ENCODE measurements around the gene ACKR4.
A peak's percentile ranks its signal among the peaks of the same experiment; 100 is the strongest.

ACKR4 gene

DNA sequence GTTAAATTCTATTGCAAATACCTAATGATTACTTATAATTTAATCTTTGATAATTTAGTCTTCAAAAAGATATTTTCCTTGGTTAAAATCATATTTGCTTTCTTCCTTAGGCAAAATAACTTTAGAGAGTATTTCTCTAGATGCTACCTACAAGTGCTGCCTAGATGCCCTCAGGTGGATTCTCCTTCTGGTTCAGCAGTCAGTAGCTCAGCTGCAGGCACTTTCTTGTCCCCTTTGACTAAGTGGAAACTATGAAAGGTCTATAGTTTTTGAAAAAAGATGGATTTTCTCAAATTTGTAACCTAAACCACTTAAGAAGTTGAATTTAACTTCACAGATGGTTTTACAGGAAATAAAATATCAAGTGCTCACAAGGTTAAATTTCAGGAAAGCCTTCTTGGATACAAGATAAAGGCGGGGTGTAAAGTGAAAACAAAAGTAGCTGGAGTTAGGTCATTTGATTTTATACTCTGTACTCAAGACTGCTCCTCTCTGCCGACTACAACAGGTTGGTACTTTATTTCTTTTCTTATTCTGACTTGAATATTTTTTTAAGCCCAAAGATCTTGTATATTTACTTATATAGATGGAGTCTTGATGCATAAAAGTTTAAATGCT is at the start of gene ACKR4:
Gene ACKR4 (plus strand): TSS at position 455 of the 618 bp plus-strand sequence. CDS start 3,128 bp downstream, outside the sequence.
- H3K9me3 ChIP-seq (ENCODE audit: insufficient read depth, low read length, severe bottlenecking) = no peaks in the 10 kb centered on the region
- ATAC-seq (ENCODE audit: insufficient read depth, low read depth) (no peak), DNase-seq (no peak)
- H3K4me3 ChIP-seq (ENCODE audit: low read depth in 1 of 2, low read length in 2 of 2) = no peak within 1 kb of the TSS
- no peak within 1 kb of the TSS for H3K9ac ChIP-seq (ENCODE audit: low read depth, low read length)
- H3K4me2 ChIP-seq (ENCODE audit: insufficient read depth, low read length) = no peak within 1 kb of the TSS
- H3K36me3 ChIP-seq (ENCODE audit: insufficient read depth, low read length) = peaks cover 6% of the 10 kb centered on the region; the same call in 1 of the 2 replicates
- no peaks in the 10 kb centered on the region for H3K4me1 ChIP-seq (ENCODE audit: insufficient read depth, low read length)
- TF ChIP-seq EZH2 (IDR thresholded peaks at IDR 0.05; ENCODE audit: borderline replicate concordance, low read depth, low read length, severe bottlenecking) = no peak
- TF ChIP-seq, protein P1, sequence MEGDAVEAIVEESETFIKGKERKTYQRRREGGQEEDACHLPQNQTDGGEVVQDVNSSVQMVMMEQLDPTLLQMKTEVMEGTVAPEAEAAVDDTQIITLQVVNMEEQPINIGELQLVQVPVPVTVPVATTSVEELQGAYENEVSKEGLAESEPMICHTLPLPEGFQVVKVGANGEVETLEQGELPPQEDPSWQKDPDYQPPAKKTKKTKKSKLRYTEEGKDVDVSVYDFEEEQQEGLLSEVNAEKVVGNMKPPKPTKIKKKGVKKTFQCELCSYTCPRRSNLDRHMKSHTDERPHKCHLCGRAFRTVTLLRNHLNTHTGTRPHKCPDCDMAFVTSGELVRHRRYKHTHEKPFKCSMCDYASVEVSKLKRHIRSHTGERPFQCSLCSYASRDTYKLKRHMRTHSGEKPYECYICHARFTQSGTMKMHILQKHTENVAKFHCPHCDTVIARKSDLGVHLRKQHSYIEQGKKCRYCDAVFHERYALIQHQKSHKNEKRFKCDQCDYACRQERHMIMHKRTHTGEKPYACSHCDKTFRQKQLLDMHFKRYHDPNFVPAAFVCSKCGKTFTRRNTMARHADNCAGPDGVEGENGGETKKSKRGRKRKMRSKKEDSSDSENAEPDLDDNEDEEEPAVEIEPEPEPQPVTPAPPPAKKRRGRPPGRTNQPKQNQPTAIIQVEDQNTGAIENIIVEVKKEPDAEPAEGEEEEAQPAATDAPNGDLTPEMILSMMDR (IDR thresholded peaks at IDR 0.05; ENCODE audit: borderline replicate concordance, extremely low read depth, low read length, poor library complexity, severe bottlenecking) = no peak
- no peaks in the 10 kb centered on the region for H3K27me3 ChIP-seq (ENCODE audit: insufficient read depth, low read length, poor library complexity)
- no peaks in the 10 kb centered on the region for H4K20me1 ChIP-seq (ENCODE audit: insufficient read depth, low read length)
- H2AFZ ChIP-seq (ENCODE audit: low read depth, low read length) = no peak within 1 kb of the TSS
- H3K27ac ChIP-seq (ENCODE audit: low read length) = no peak within 1 kb of the TSS
- H3K79me2 ChIP-seq (ENCODE audit: insufficient read depth, low read length) = no peaks in the 10 kb centered on the region

DNA sequence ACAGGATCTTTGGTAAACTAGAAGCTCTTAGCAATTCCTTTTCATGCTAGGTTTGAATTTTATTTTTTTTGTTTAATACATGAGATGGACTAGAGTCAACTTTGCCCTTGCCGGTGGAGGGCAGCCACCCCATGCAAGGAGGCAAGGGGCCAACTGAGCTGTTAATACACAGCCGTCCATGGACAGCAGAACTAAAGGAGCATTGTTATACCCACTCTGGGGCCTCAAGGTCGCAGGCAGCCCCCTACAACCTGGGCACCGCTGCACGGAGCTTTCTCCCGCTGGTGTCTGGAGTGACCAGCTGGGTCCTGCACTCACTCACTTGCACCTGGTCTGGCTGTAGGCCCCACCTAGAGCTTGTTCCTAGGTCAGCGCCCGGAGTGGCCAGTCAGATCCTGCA is 47.9 kb upstream of the ACKR4 start:
- TF ChIP-seq, protein P1 (IDR thresholded peaks at IDR 0.05; ENCODE audit: borderline replicate concordance, extremely low read depth, low read length, poor library complexity, severe bottlenecking) = no peak
- TF ChIP-seq EZH2 (IDR thresholded peaks at IDR 0.05; ENCODE audit: borderline replicate concordance, low read depth, low read length, severe bottlenecking) = no peak
- H3K4me3 ChIP-seq (ENCODE audit: low read depth in 1 of 2, low read length in 2 of 2) = no peak overlapping the region
- no peaks in the 10 kb centered on the region for H3K79me2 ChIP-seq (ENCODE audit: insufficient read depth, low read length)
- ATAC-seq (ENCODE audit: insufficient read depth, low read depth) (no peak), DNase-seq (no peak)
- peak overlapping the region; percentile 65; the same call in 1 of the 2 replicates for H3K27ac ChIP-seq (ENCODE audit: low read length)
- no peaks in the 10 kb centered on the region for H3K27me3 ChIP-seq (ENCODE audit: insufficient read depth, low read length, poor library complexity)
- H3K36me3 ChIP-seq (ENCODE audit: insufficient read depth, low read length) = no peaks in the 10 kb centered on the region
- H3K9me3 ChIP-seq (ENCODE audit: insufficient read depth, low read length, severe bottlenecking) = peaks cover 2% of the 10 kb centered on the region
- H3K9ac ChIP-seq (ENCODE audit: low read depth, low read length) = no peak overlapping the region
- H4K20me1 ChIP-seq (ENCODE audit: insufficient read depth, low read length) = no peaks in the 10 kb centered on the region
- H2AFZ ChIP-seq (ENCODE audit: low read depth, low read length) = no peak overlapping the region
- H3K4me1 ChIP-seq (ENCODE audit: insufficient read depth, low read length) = peaks cover 26% of the 10 kb centered on the region
- H3K4me2 ChIP-seq (ENCODE audit: insufficient read depth, low read length) = no peak overlapping the region

DNA sequence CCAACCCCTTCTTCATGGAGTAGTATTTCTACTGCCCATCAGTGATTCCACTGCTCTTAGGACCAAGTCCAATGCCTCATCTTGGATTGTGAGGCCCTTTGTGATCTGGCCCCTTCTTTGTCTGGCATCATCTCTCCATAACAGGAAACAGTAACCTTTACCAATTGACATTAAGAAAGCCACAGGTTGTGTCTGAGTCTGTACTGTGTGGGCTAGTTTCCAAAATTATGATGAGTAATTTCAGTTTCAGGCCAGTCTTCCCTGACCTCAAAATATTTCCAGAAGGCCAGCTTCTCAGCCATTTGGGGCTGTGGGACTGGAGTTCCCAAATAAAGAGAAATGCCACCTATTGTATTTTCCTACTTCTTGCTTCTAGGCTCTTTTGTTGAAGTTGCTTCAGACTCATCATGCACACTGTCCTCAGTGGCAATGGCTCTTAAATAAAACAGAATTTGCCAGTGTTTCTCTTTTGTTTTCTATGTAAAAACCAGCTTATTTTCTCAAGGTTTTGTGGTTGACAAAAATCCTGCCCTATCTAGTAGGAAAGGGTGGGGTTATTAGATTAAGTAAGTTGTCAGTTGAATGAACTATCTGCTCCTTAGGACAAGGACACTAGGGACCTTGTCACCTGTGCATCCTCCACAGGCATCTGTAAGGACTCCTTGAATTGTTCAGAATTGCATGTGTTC is 47.0 kb upstream of the ACKR4 start:
- Histone ChIP-seq H3K9ac (ENCODE audit: low read depth, low read length) (peak overlapping the region; percentile 4; the same call in 1 of the 2 replicates), H3K4me2 (ENCODE audit: insufficient read depth, low read length) (peak overlapping the region; percentile 48)

More for the DNA sequence above, 47.0 kb upstream of the ACKR4 start:
- Histone ChIP-seq H3K79me2 (ENCODE audit: insufficient read depth, low read length) (no peaks in the 10 kb centered on the region), H3K36me3 (ENCODE audit: insufficient read depth, low read length) (no peaks in the 10 kb centered on the region), H3K4me3 (ENCODE audit: low read depth in 1 of 2, low read length in 2 of 2) (no peak overlapping the region), H3K9me3 (ENCODE audit: insufficient read depth, low read length, severe bottlenecking) (peaks cover 2% of the 10 kb centered on the region), H3K27ac (ENCODE audit: low read length) (peak overlapping the region; percentile 65), H2AFZ (ENCODE audit: low read depth, low read length) (peak overlapping the region; percentile 19), H3K4me1 (ENCODE audit: insufficient read depth, low read length) (peaks cover 26% of the 10 kb centered on the region), H3K27me3 (ENCODE audit: insufficient read depth, low read length, poor library complexity) (no peaks in the 10 kb centered on the region), H4K20me1 (ENCODE audit: insufficient read depth, low read length) (no peaks in the 10 kb centered on the region)
- ATAC-seq (ENCODE audit: insufficient read depth, low read depth) (peak; percentile 68), DNase-seq (no peak)
- no peak for TF ChIP-seq EZH2 (IDR thresholded peaks at IDR 0.05; ENCODE audit: borderline replicate concordance, low read depth, low read length, severe bottlenecking)
- TF ChIP-seq, protein P1 (IDR thresholded peaks at IDR 0.05; ENCODE audit: borderline replicate concordance, extremely low read depth, low read length, poor library complexity, severe bottlenecking) = no peak

All from DND-41 (cell line).